H9 (cell line): Measurements from ENCODE around the gene EYA4. TPM values are rescaled to one million over a fixed set of nuclear protein-coding genes. Genes with fewer than 3 reads are reported as not detected.

Source experiments
- DNase-seq: peaks from one replicate; pipeline ENCODE4 v3.0.0-alpha.2; 2017
- H2AFZ ChIP-seq: one replicate; pipeline ENCODE4 v1.6.1; 2013; ENCODE audit warnings: mild to moderate bottlenecking, low read length, control low read depth, moderate library complexity
- H2AK5ac ChIP-seq: 2 replicates; pipeline ENCODE4 v1.6.1; 2013; ENCODE audit warnings: low read length, control low read depth, mixed read lengths; ENCODE audit not compliant: insufficient read length
- H2BK120ac ChIP-seq: one replicate; pipeline ENCODE4 v1.6.1; 2013; ENCODE audit warnings: low read depth, mild to moderate bottlenecking, low read length, control low read depth, inconsistent platforms; ENCODE audit not compliant: poor library complexity, severe bottlenecking
- H2BK12ac ChIP-seq: 2 replicates; pipeline ENCODE4 v1.6.1; 2013; ENCODE audit warnings: low read length, control low read depth, mixed read lengths, low read depth; ENCODE audit not compliant: insufficient read length
- H2BK15ac ChIP-seq: 2 replicates; pipeline ENCODE4 v1.6.1; 2013; ENCODE audit warnings: low read depth, low read length, control low read depth
- H2BK20ac ChIP-seq: one replicate; pipeline ENCODE4 v1.6.1; 2013; ENCODE audit warnings: low read depth, mild to moderate bottlenecking, low read length, control low read depth, inconsistent platforms; ENCODE audit not compliant: poor library complexity, severe bottlenecking
- H2BK5ac ChIP-seq: 2 replicates; pipeline ENCODE4 v1.6.1; 2013; ENCODE audit warnings: low read length, control low read depth, mixed read lengths; ENCODE audit not compliant: insufficient read length
- H3K14ac ChIP-seq: 2 replicates; pipeline ENCODE4 v1.6.1; 2013; ENCODE audit warnings: low read length, control low read depth; ENCODE audit not compliant: insufficient read depth
- H3K18ac ChIP-seq: 2 replicates; pipeline ENCODE4 v1.6.1; 2013; ENCODE audit warnings: low read depth, mild to moderate bottlenecking, mixed read lengths, low read length, control low read depth; ENCODE audit not compliant: insufficient read length
- H3K23ac ChIP-seq: 2 replicates; pipeline ENCODE4 v1.6.1; 2013; ENCODE audit warnings: low read length, control low read depth, mixed read lengths, low read depth; ENCODE audit not compliant: insufficient read length
- H3K23me2 ChIP-seq: 2 replicates; pipeline ENCODE4 v1.6.1; 2013; ENCODE audit warnings: low read depth, mild to moderate bottlenecking, mixed read lengths, low read length, control low read depth; ENCODE audit not compliant: insufficient read length, poor library complexity, severe bottlenecking
- H3K27ac ChIP-seq: 2 replicates; pipeline ENCODE4 v1.5.1; 2013; ENCODE audit warnings: low read length, control low read depth, mixed read lengths, low read depth; ENCODE audit not compliant: insufficient read length
- H3K27me3 ChIP-seq: 2 replicates; pipeline ENCODE4 v1.6.1; 2013; ENCODE audit warnings: low read length, control low read depth, inconsistent platforms; ENCODE audit not compliant: insufficient read depth
- H3K4ac ChIP-seq: 2 replicates; pipeline ENCODE4 v1.6.1; 2013; ENCODE audit warnings: low read depth, mild to moderate bottlenecking, control low read depth, inconsistent platforms, low read length, moderate library complexity
- H3K4me1 ChIP-seq: 2 replicates; pipeline ENCODE4 v1.6.1; 2013; ENCODE audit warnings: low read length, control low read depth, inconsistent platforms; ENCODE audit not compliant: insufficient read depth
- H3K4me2 ChIP-seq: 2 replicates; pipeline ENCODE4 v1.6.1; 2013; ENCODE audit warnings: low read length, control low read depth, mixed read lengths; ENCODE audit not compliant: insufficient read length, insufficient read depth
- H3K56ac ChIP-seq: 2 replicates; pipeline ENCODE4 v1.6.1; 2013; ENCODE audit warnings: low read depth, mild to moderate bottlenecking, mixed read lengths, low read length, control low read depth; ENCODE audit not compliant: insufficient read length
- H3K79me1 ChIP-seq: 2 replicates; pipeline ENCODE4 v1.6.1; 2013; ENCODE audit warnings: low read depth, mild to moderate bottlenecking, moderate library complexity, low read length, control low read depth, inconsistent platforms; ENCODE audit not compliant: insufficient read depth, poor library complexity, severe bottlenecking
- H3K79me2 ChIP-seq: 2 replicates; pipeline ENCODE4 v1.6.1; 2013; ENCODE audit warnings: low read length, control low read depth, inconsistent platforms; ENCODE audit not compliant: insufficient read depth
- H3K9ac ChIP-seq: 2 replicates; pipeline ENCODE4 v1.6.1; 2013; ENCODE audit warnings: low read length, control low read depth, mixed read lengths; ENCODE audit not compliant: insufficient read length; ENCODE audit errors: extremely low read depth
- H3K9me3 ChIP-seq: one replicate; pipeline ENCODE4 v1.6.1; 2013; ENCODE audit warnings: low read depth, low read length, inconsistent platforms; ENCODE audit not compliant: control insufficient read depth
- H3T11ph ChIP-seq: one replicate; pipeline ENCODE4 v1.6.1; 2013; ENCODE audit warnings: mild to moderate bottlenecking, low read length, control low read depth, inconsistent platforms
- H4K20me1 ChIP-seq: one replicate; pipeline ENCODE4 v1.6.1; 2013; ENCODE audit not compliant: control insufficient read depth, insufficient read length, insufficient read depth
- H4K5ac ChIP-seq: 2 replicates; pipeline ENCODE4 v1.6.1; 2013; ENCODE audit warnings: low read depth, mild to moderate bottlenecking, mixed read lengths, low read length, control low read depth; ENCODE audit not compliant: insufficient read length
- H4K8ac ChIP-seq: replicated peaks from 2 replicates; pipeline ENCODE4 v1.6.1; 2013; ENCODE audit warnings: low read length, control low read depth, mixed read lengths, low read depth; ENCODE audit not compliant: insufficient read length
- H4K91ac ChIP-seq: 2 replicates; pipeline ENCODE4 v1.6.1; 2013; ENCODE audit warnings: low read depth, mild to moderate bottlenecking, moderate library complexity, mixed read lengths, low read length, control low read depth; ENCODE audit not compliant: insufficient read length
- H3K27ac Mint-ChIP-seq, 3 experiments: 2 replicates in 2 of 3; 3 replicates in 1 of 3; pipeline ENCODE4 v1.8.0; 2020 to 2021; ENCODE audit warnings: mixed read lengths in 3 of 3, mild to moderate bottlenecking in 1 of 3, moderate library complexity in 1 of 3
- H3K27me3 Mint-ChIP-seq: 2 replicates; pipeline ENCODE4 v1.8.0; 2021; ENCODE audit warnings: low read depth, mild to moderate bottlenecking, moderate library complexity, mixed read lengths
- H3K36me3 Mint-ChIP-seq, 3 experiments: 2 replicates in 2 of 3; 3 replicates in 1 of 3; pipeline ENCODE4 v1.8.0; 2020 to 2021; ENCODE audit warnings: low read depth in 3 of 3, mixed read lengths in 3 of 3; ENCODE audit not compliant: insufficient read depth in 1 of 3
- H3K4me1 Mint-ChIP-seq, 2 experiments: 2 replicates each; pipeline ENCODE4 v1.8.0; 2020; ENCODE audit warnings: mixed read lengths in 2 of 2
- H3K4me3 Mint-ChIP-seq, 2 experiments: 2 replicates in 1 of 2; 3 replicates in 1 of 2; pipeline ENCODE4 v1.8.0; 2020 to 2021; ENCODE audit warnings: mild to moderate bottlenecking in 2 of 2, mixed read lengths in 2 of 2, moderate library complexity in 1 of 2
- H3K9me3 Mint-ChIP-seq, 2 experiments: 2 replicates in 1 of 2; 3 replicates in 1 of 2; pipeline ENCODE4 v1.8.0; 2020; ENCODE audit warnings: mild to moderate bottlenecking in 2 of 2, mixed read lengths in 2 of 2, moderate library complexity in 1 of 2
- CTCF ChIP-seq: fragments of 200-600 bp; sonication (generic); conservative IDR thresholded peaks from 3 replicates; pipeline ENCODE4 v1.8.0; 2021; ENCODE audit warnings: antibody characterized with exemption, mild to moderate bottlenecking
- WGBS: extraction: QIAGEN DNeasy Blood & Tissue Kit; methylation state at CpG from one replicate; pipeline ENCODE4 v1.1.7; 2013; ENCODE audit warnings: missing lambda C conversion rate, low lambda C conversion rate, mixed read lengths; ENCODE audit not compliant: insufficient read length; ENCODE audit errors: extremely low coverage; 5-methylcytosine and 5-hydroxymethylcytosine counted together
- total RNA-seq: library from RNA; stranded (reverse); gene quantifications from 2 replicates; pipeline ENCODE4 v1.2.1, GENCODE V29; 2021

EYA4 gene
- total RNA-seq, 1 experiment from 2014 or later = 0.26 TPM

- no peak overlapping the region for H2BK5ac ChIP-seq
- H3K9ac ChIP-seq = no peak overlapping the region
- H3K79me2 ChIP-seq = no peaks in the 10 kb centered on the region
- H2BK12ac ChIP-seq = no peak overlapping the region
- no peaks in the 10 kb centered on the region; the same call in 1 of the 2 replicates for H3K27me3 Mint-ChIP-seq
- H3K9me3 ChIP-seq = no peaks in the 10 kb centered on the region
- H2AFZ ChIP-seq = no peak overlapping the region
- H3K4me1 ChIP-seq = no peaks in the 10 kb centered on the region
- no peak overlapping the region for H4K5ac ChIP-seq
- H3K23me2 ChIP-seq = no peaks in the 10 kb centered on the region
- no peak overlapping the region for H3T11ph ChIP-seq
- H3K27ac Mint-ChIP-seq = no peak overlapping the region
- H3K4me2 ChIP-seq = no peak overlapping the region
- H4K8ac ChIP-seq = no peak overlapping the region
- H2BK120ac ChIP-seq = no peak overlapping the region
- no peak overlapping the region for H3K4ac ChIP-seq
- peaks cover 0 to 4% of the 10 kb centered on the region in 2 experiments; a peak in 1 of 4 replicates for H3K4me1 Mint-ChIP-seq
- no peaks in the 10 kb centered on the region for H3K79me1 ChIP-seq
- no peak overlapping the region for H2AK5ac ChIP-seq
- H3K23ac ChIP-seq = no peak overlapping the region
- no peaks in the 10 kb centered on the region for H3K36me3 Mint-ChIP-seq
- DNase-seq = no peak
- no peak for TF ChIP-seq CTCF
- no peak overlapping the region for H2BK15ac ChIP-seq
- H3K56ac ChIP-seq = no peak overlapping the region
- no peak overlapping the region for H3K27ac ChIP-seq
- H3K9me3 Mint-ChIP-seq = no peaks in the 10 kb centered on the region
- WGBS = no CpG with 5 or more reads among the region's 5 CpGs
- no peak overlapping the region for H4K91ac ChIP-seq
- no peak overlapping the region for H3K14ac ChIP-seq
- no peaks in the 10 kb centered on the region for H4K20me1 ChIP-seq
- no peak overlapping the region for H2BK20ac ChIP-seq
- no peak overlapping the region for H3K4me3 Mint-ChIP-seq
- H3K27me3 ChIP-seq = no peaks in the 10 kb centered on the region
- no peak overlapping the region for H3K18ac ChIP-seq
Observed at GRCh38 chr6:133360194-133360593, 119.0 kb downstream of the EYA4 start.
